ENCODE measurements around the gene NAIP.
"Not testable (repeated sequence)": the region's sequence is repeated elsewhere in the genome, so short reads cannot be mapped to it uniquely, and the experiment has no call there.

DNA sequence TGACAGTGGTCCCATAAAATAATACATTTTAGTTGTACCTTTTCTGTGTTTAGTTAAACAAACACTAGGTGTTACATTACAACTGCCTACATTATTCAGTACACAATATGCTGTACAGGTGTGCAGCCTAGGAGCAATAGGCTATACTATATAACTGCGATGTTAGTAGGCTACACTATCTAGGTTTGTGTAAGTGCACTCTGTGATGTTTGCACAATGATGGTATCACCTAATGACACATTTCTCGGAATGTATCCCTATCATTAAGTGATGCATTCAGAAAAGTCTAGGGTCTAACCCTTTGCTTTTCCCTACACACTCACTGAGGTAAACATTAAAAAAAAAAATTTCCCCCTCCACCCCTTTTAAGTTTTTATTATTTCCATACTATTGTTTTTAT, 19.7 kb upstream of the NAIP start:
- TF ChIP-seq, protein P1, sequence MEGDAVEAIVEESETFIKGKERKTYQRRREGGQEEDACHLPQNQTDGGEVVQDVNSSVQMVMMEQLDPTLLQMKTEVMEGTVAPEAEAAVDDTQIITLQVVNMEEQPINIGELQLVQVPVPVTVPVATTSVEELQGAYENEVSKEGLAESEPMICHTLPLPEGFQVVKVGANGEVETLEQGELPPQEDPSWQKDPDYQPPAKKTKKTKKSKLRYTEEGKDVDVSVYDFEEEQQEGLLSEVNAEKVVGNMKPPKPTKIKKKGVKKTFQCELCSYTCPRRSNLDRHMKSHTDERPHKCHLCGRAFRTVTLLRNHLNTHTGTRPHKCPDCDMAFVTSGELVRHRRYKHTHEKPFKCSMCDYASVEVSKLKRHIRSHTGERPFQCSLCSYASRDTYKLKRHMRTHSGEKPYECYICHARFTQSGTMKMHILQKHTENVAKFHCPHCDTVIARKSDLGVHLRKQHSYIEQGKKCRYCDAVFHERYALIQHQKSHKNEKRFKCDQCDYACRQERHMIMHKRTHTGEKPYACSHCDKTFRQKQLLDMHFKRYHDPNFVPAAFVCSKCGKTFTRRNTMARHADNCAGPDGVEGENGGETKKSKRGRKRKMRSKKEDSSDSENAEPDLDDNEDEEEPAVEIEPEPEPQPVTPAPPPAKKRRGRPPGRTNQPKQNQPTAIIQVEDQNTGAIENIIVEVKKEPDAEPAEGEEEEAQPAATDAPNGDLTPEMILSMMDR (conservative IDR thresholded peaks at IDR 0.05; ENCODE audit: low read depth, low read length): not testable (repeated sequence)
- not testable (repeated sequence) for TF ChIP-seq EZH2 (IDR thresholded peaks at IDR 0.05; ENCODE audit: borderline replicate concordance, low read depth, low read length, poor library complexity, severe bottlenecking)

Data from A673 (cell line).